ENCODE data around the gene NFS1. TPM values are rescaled to one million over a fixed set of nuclear protein-coding genes. Genes with fewer than 3 reads are reported as not detected.

The NFS1 gene
- total and polyA plus RNA-seq, 2 of the 4 experiments (the other 2 are of a cell fraction) = 16.5 to 35.6 TPM

- no peak for TF ChIP-seq BHLHE40 (IDR thresholded peaks at IDR 0.05; ENCODE audit: low read depth, low read length)
Observed at GRCh38 chr20:35652641-35653429, 46.3 kb downstream of the NFS1 start (continued).

- Histone ChIP-seq H2BK20ac (ENCODE audit: low read depth, low read length) (no peak overlapping the region), H3K27me3 (ENCODE audit: control insufficient read depth, insufficient read depth, low read length) (no peaks in the 10 kb centered on the region), H4K20me1 (ENCODE audit: insufficient read depth, low read length) (peaks cover 89% of the 10 kb centered on the region), H3K4me2 (ENCODE audit: low read depth, low read length) (no peak overlapping the region), H3K36me3 (ENCODE audit: control insufficient read depth, insufficient read depth, low read length) (peaks cover 25% of the 10 kb centered on the region), H2AK5ac (ENCODE audit: low read depth, low read length) (no peak overlapping the region), H3K79me1 (ENCODE audit: low read depth in 1 of 2, low read length in 2 of 2) (peaks cover 30 to 78% of the 10 kb centered on the region in 2 experiments), H2AFZ (replicated peaks; ENCODE audit: low read length, poor library complexity) (no peak overlapping the region), H2BK120ac (ENCODE audit: low read depth, low read length) (no peak overlapping the region), H4K91ac (ENCODE audit: insufficient read depth, low read depth, low read length) (no peak overlapping the region), H3K9me3 (ENCODE audit: control insufficient read depth, insufficient read depth, low read length) (no peaks in the 10 kb centered on the region), H3K14ac (replicated peaks; ENCODE audit: low read depth, low read length) (no peak overlapping the region), H4K8ac (ENCODE audit: low read depth in 2 of 2, low read length in 2 of 2) (no peak overlapping the region), H3K27ac (ENCODE audit: insufficient read depth, low read length) (no peak overlapping the region), H4K5ac (ENCODE audit: low read depth, low read length) (no peak overlapping the region), H3K9ac (ENCODE audit: low read depth, low read length) (no peak overlapping the region), H3K4ac (ENCODE audit: low read depth, low read length) (no peak overlapping the region), H3K4me3 (ENCODE audit: insufficient read depth, low read depth, low read length) (no peak overlapping the region), H3K18ac (ENCODE audit: low read depth, low read length) (no peak overlapping the region), H2BK15ac (ENCODE audit: low read depth, low read length) (no peak overlapping the region), H3K23ac (ENCODE audit: low read depth, low read length) (no peak overlapping the region), H3K9me1 (ENCODE audit: insufficient read depth, low read length) (peaks cover 16% of the 10 kb centered on the region), H3K56ac (ENCODE audit: extremely low read depth, insufficient read depth, low read length) (no peak overlapping the region), H2AK9ac (replicated peaks; ENCODE audit: low read depth, low read length, poor library complexity) (no peak overlapping the region), H2BK5ac (ENCODE audit: low read depth, low read length, poor library complexity, severe bottlenecking) (no peak overlapping the region), H3K4me1 (ENCODE audit: control insufficient read depth, insufficient read depth, low read length) (peaks cover 7% of the 10 kb centered on the region)
- no TSS peak for BruUV-seq (replicated peaks)
- dilution Hi-C loops (cut with HindIII; ENCODE audit: low sequenced_read_pairs, unreplicated experiment) (no loop called here), in situ Hi-C loops (cut with MboI; ENCODE audit: low sequenced_read_pairs) (no loop called here), intact Hi-C loops (cut with micrococcal nuclease) (loop anchor here (1.0 kb wide), 1 partner anchor 14 kb away; no protein-coding TSS in a partner anchor)
- DNase-seq (peak; percentile 7), ATAC-seq (ENCODE audit: low read depth) (no peak)
- TF ChIP-seq CTCF (conservative IDR thresholded peaks at IDR 0.05; ENCODE audit: low read depth, low read length) = no peak
- TF ChIP-seq RFX5 (IDR thresholded peaks at IDR 0.05; ENCODE audit: low read depth, low read length) = no peak
- ChIA-PET CTCF (no interaction called here), POLR2A (ENCODE audit: unreplicated experiment) (no interaction called here)
Observed at GRCh38 chr20:35651958-35652357, 47.2 kb downstream of the NFS1 start.
